ENCODE results near the gene HEYL. TPM values are rescaled to one million over a fixed set of nuclear protein-coding genes. Genes with fewer than 3 reads are reported as not detected.

HEYL gene
- total and polyA plus RNA-seq, 11 donors: 7.0 to 35.2 (median 18.8) TPM

Other genes with a start within 250 kb of the HEYL start
- 1 to 10 TPM in 3 of 9 donors, under 1 TPM in 5, not detected in 1; 0.22 to 2.4 (median 0.78) TPM for gene BMP8A, start 148.0 kb downstream of the HEYL start, total RNA-seq
- gene BMP8A, start 148.0 kb downstream of the HEYL start, polyA plus RNA-seq: under 1 TPM in 1 of 2 donors, not detected in 1; 0.43 TPM
- 100 to 1,000 TPM; 193 to 283 (median 236) TPM for gene PABPC4, start 62.9 kb downstream of the HEYL start, total RNA-seq
- gene PABPC4, start 62.9 kb downstream of the HEYL start, polyA plus RNA-seq: 100 to 1,000 TPM; 146 to 190 TPM
- 10 to 100 TPM in 8 of 9 donors, 1 to 10 TPM in 1; 3.3 to 46.6 (median 23.8) TPM for gene NT5C1A, start 32.5 kb upstream of the HEYL start, total RNA-seq
- gene NT5C1A, start 32.5 kb upstream of the HEYL start, polyA plus RNA-seq: 1 to 10 TPM; 2.0 to 2.2 TPM
- 1 to 10 TPM in 1 of 9 donors, under 1 TPM in 8; 0.12 to 1.2 (median 0.39) TPM for gene HPCAL4, start 51.8 kb upstream of the HEYL start, total RNA-seq
- under 1 TPM; 0.46 to 0.69 TPM for gene HPCAL4, start 51.8 kb upstream of the HEYL start, polyA plus RNA-seq
- 10 to 100 TPM; 22.2 to 33.3 (median 27.9) TPM for gene PPIE, start 99.2 kb upstream of the HEYL start, total RNA-seq
- 10 to 100 TPM; 33.7 to 45.3 TPM for gene PPIE, start 99.2 kb upstream of the HEYL start, polyA plus RNA-seq
- gene OXCT2, start 131.7 kb upstream of the HEYL start, total RNA-seq: 1 to 10 TPM in 8 of 9 donors, under 1 TPM in 1; 0.75 to 7.5 (median 2.7) TPM
- gene OXCT2, start 131.7 kb upstream of the HEYL start, polyA plus RNA-seq: 1 to 10 TPM; 1.3 to 5.0 TPM
- gene BMP8B, start 149.2 kb upstream of the HEYL start, total RNA-seq: under 1 TPM; 0.19 to 0.68 (median 0.53) TPM
- gene BMP8B, start 149.2 kb upstream of the HEYL start, polyA plus RNA-seq: under 1 TPM; 0.08 to 0.19 TPM
- gene TRIT1, start 243.9 kb upstream of the HEYL start, total RNA-seq: 10 to 100 TPM; 15.0 to 19.0 (median 17.2) TPM
- 10 to 100 TPM; 13.6 to 14.0 TPM for gene TRIT1, start 243.9 kb upstream of the HEYL start, polyA plus RNA-seq

Measured in heart left ventricle (tissue), 11 donors.